Measurements from ENCODE around the gene PNMT.

DNA sequence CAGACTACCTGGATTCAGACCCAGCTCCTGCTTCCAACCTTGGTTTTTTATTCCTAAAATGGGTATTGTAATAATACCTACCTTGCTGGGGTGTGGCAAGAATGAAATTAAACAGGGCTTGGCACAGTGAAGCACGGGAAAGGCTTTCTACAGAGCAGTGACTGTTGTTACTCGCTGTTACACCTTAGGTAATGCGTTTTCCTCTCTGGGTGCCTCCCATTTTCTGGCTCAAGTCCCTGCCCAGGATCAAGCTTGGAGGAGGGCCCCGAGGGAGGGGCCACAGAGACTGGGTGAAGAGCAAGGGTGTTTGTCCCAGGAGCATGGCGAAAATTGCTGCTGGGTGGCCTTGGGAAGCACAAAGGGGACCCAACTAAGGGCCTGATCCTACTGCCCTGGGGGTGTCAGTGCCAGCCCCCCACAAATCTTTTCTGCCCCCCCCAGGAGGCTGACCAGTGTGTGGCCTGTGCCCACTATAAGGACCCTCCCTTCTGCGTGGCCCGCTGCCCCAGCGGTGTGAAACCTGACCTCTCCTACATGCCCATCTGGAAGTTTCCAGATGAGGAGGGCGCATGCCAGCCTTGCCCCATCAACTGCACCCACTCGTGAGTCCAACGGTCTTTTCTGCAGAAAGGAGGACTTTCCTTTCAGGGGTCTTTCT, 48.8 kb downstream of the PNMT start:
- TF ChIP-seq, protein P1, sequence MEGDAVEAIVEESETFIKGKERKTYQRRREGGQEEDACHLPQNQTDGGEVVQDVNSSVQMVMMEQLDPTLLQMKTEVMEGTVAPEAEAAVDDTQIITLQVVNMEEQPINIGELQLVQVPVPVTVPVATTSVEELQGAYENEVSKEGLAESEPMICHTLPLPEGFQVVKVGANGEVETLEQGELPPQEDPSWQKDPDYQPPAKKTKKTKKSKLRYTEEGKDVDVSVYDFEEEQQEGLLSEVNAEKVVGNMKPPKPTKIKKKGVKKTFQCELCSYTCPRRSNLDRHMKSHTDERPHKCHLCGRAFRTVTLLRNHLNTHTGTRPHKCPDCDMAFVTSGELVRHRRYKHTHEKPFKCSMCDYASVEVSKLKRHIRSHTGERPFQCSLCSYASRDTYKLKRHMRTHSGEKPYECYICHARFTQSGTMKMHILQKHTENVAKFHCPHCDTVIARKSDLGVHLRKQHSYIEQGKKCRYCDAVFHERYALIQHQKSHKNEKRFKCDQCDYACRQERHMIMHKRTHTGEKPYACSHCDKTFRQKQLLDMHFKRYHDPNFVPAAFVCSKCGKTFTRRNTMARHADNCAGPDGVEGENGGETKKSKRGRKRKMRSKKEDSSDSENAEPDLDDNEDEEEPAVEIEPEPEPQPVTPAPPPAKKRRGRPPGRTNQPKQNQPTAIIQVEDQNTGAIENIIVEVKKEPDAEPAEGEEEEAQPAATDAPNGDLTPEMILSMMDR (IDR thresholded peaks at IDR 0.05), result no peak
- TF ChIP-seq EZH2 (IDR thresholded peaks at IDR 0.05; ENCODE audit: borderline replicate concordance, insufficient read depth, low read depth, low read length, poor library complexity, severe bottlenecking), result no peak
